Astrocyte (in vitro differentiated cells and primary cell): Measurements from ENCODE around the gene SCNN1B. TPM values are rescaled to one million over a fixed set of nuclear protein-coding genes. Genes with fewer than 3 reads are reported as not detected.

ENCODE experiments used
- DNase-seq: peaks from one replicate; pipeline ENCODE4 v3.0.0-alpha.2; 2010; ENCODE audit warnings: low read depth
- FAIRE-seq: peaks from 2 replicates; lab custom pipeline; 2011; peaks lifted over from hg19 to GRCh38; lab: Jason Lieb, UNC
- H2AFZ ChIP-seq: 2 replicates; pipeline ENCODE4 v1.6.0; 2012; ENCODE audit warnings: low read depth, low read length, inconsistent platforms
- H3K27ac ChIP-seq: 2 replicates; pipeline ENCODE4 v1.5.1; 2011; ENCODE audit warnings: low read depth, low read length, inconsistent platforms
- H3K27me3 ChIP-seq: 2 replicates; pipeline ENCODE4 v1.6.0; 2011; ENCODE audit warnings: low read length, inconsistent platforms; ENCODE audit not compliant: insufficient read depth
- H3K36me3 ChIP-seq: 2 replicates; pipeline ENCODE4 v1.5.1; 2011; ENCODE audit warnings: low read length, inconsistent platforms; ENCODE audit not compliant: insufficient read depth
- H3K4me1 ChIP-seq: 2 replicates; pipeline ENCODE4 v1.5.1; 2011; ENCODE audit warnings: low read length, inconsistent platforms; ENCODE audit not compliant: insufficient read depth
- H3K4me2 ChIP-seq: 2 replicates; pipeline ENCODE4 v1.6.0; 2012; ENCODE audit warnings: low read length, inconsistent platforms
- H3K4me3 ChIP-seq: 2 replicates; pipeline ENCODE4 v1.5.1; 2011; ENCODE audit warnings: low read depth, mild to moderate bottlenecking, low read length, inconsistent platforms; ENCODE audit not compliant: insufficient read depth
- H3K79me2 ChIP-seq: 2 replicates; pipeline ENCODE4 v1.6.0; 2012; ENCODE audit warnings: mild to moderate bottlenecking, low read length, inconsistent platforms; ENCODE audit not compliant: insufficient read depth
- H3K9ac ChIP-seq: 2 replicates; pipeline ENCODE4 v1.6.0; 2012; ENCODE audit warnings: mild to moderate bottlenecking, low read length, inconsistent platforms
- H3K9me3 ChIP-seq: 2 replicates; pipeline ENCODE4 v1.5.1; 2012; ENCODE audit warnings: low read depth, mild to moderate bottlenecking, low read length, inconsistent platforms; ENCODE audit not compliant: insufficient read depth
- H4K20me1 ChIP-seq: 2 replicates; pipeline ENCODE4 v1.6.0; 2012; ENCODE audit warnings: low read length, inconsistent platforms; ENCODE audit not compliant: insufficient read depth
- H3K27ac Mint-ChIP-seq: one replicate; pipeline ENCODE4 v1.8.0; 2021; ENCODE audit warnings: mild to moderate bottlenecking, mixed read lengths; ENCODE audit not compliant: unreplicated experiment
- H3K27me3 Mint-ChIP-seq: one replicate; pipeline ENCODE4 v1.8.0; 2021; ENCODE audit warnings: low read depth, mixed read lengths; ENCODE audit not compliant: unreplicated experiment
- H3K36me3 Mint-ChIP-seq: one replicate; pipeline ENCODE4 v1.8.0; 2021; ENCODE audit warnings: low read depth, mixed read lengths; ENCODE audit not compliant: unreplicated experiment
- H3K4me1 Mint-ChIP-seq: one replicate; pipeline ENCODE4 v1.8.0; 2021; ENCODE audit warnings: low read depth, mixed read lengths; ENCODE audit not compliant: unreplicated experiment
- H3K4me3 Mint-ChIP-seq: one replicate; pipeline ENCODE4 v1.8.0; 2021; ENCODE audit warnings: mild to moderate bottlenecking, moderate library complexity, mixed read lengths; ENCODE audit not compliant: unreplicated experiment
- H3K9me3 Mint-ChIP-seq: one replicate; pipeline ENCODE4 v1.8.0; 2021; ENCODE audit warnings: mild to moderate bottlenecking, mixed read lengths; ENCODE audit not compliant: unreplicated experiment
- EZH2 ChIP-seq: IDR thresholded peaks from 2 replicates; pipeline ENCODE4 v1.6.1; 2012; ENCODE audit warnings: mild to moderate bottlenecking, low read length, inconsistent platforms; ENCODE audit not compliant: insufficient read depth
- total RNA-seq: library from RNA; stranded (reverse); gene quantifications from 2 replicates; pipeline ENCODE4 v1.2.1, GENCODE V29; 2021
- TF ChIP-seq, protein P1 (sequence below): IDR thresholded peaks from 2 replicates; pipeline ENCODE4 v1.5.1; 2011; ENCODE audit warnings: low read depth, mild to moderate bottlenecking, inconsistent platforms, low read length, moderate library complexity; ENCODE audit not compliant: insufficient read depth

The SCNN1B gene
- total RNA-seq, 1 donor from 2014 or later: not detected

DNA sequence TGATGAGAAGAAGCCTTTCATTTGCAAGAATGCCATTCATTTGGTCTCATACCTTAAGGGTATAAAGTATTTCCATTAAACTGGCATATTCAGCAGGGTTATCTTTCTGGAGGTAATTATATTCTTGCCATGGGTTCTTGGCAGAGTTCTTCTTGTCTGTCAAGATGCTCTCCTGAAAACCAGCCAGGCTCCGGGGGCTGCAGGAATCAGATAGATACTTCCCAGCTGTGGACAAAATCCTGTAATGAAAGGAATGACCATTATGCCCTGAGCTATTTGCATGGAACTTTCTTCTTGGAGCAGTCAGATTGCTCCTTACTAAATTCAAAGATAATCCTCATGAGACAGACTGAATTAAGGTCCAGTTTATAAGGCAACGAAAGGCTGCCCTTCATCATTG is 103.9 kb downstream of the SCNN1B start:
- Histone ChIP-seq H3K36me3 (peaks cover 21% of the 10 kb centered on the region), H4K20me1 (peaks cover 8% of the 10 kb centered on the region), H3K4me2 (no peak overlapping the region), H3K9me3 (no peaks in the 10 kb centered on the region), H3K9ac (no peak overlapping the region), H3K79me2 (no peaks in the 10 kb centered on the region), H3K4me1 (peaks cover 14% of the 10 kb centered on the region), H3K27me3 (no peaks in the 10 kb centered on the region), H2AFZ (no peak overlapping the region), H3K4me3 (no peak overlapping the region), H3K27ac (no peak overlapping the region)
- H3K4me1 Mint-ChIP-seq: peaks cover 16% of the 10 kb centered on the region
- peaks cover 29% of the 10 kb centered on the region for H3K36me3 Mint-ChIP-seq
- TF ChIP-seq EZH2: no peak
- TF ChIP-seq, protein P1, sequence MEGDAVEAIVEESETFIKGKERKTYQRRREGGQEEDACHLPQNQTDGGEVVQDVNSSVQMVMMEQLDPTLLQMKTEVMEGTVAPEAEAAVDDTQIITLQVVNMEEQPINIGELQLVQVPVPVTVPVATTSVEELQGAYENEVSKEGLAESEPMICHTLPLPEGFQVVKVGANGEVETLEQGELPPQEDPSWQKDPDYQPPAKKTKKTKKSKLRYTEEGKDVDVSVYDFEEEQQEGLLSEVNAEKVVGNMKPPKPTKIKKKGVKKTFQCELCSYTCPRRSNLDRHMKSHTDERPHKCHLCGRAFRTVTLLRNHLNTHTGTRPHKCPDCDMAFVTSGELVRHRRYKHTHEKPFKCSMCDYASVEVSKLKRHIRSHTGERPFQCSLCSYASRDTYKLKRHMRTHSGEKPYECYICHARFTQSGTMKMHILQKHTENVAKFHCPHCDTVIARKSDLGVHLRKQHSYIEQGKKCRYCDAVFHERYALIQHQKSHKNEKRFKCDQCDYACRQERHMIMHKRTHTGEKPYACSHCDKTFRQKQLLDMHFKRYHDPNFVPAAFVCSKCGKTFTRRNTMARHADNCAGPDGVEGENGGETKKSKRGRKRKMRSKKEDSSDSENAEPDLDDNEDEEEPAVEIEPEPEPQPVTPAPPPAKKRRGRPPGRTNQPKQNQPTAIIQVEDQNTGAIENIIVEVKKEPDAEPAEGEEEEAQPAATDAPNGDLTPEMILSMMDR: no peak
- H3K9me3 Mint-ChIP-seq: no peaks in the 10 kb centered on the region
- no peaks in the 10 kb centered on the region for H3K27me3 Mint-ChIP-seq
- no peak for FAIRE-seq
- H3K27ac Mint-ChIP-seq: no peak overlapping the region
- no peak overlapping the region for H3K4me3 Mint-ChIP-seq
- no peak for DNase-seq

DNA sequence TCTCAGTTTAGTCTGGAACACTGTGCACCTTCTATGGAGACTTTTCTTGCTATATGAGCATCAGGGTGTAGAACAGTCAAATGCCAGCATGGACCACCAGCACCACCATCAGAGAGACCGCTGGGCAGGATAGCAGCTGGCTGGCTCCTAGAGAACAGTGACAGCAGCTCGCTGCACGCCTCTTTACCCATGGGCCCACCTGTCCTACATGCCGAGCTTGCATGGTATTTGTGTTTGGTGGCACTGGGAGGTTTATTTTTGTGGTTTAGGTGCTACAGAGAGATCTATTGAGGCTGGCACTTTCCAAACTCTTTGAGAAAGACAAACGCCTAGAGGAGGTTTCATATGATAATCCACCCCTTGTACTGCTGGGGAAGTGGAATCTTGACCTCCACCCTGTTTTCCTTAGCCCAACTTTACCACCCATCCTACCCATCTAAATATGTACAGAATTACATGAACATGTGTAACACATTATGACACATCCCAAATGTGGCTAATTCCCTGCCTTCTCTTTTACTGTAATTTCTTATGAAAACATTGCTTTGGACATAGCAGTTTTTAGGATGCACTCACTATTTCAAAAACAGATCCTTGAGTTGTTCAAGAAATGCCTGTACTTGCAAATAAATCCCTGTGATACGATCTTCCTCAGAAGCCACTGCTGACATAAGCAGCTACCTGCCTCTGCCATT is 104.6 kb downstream of the SCNN1B start:
- Histone ChIP-seq H3K9ac (no peak overlapping the region), H3K4me3 (no peak overlapping the region), H4K20me1 (peaks cover 8% of the 10 kb centered on the region), H3K4me2 (no peak overlapping the region), H3K9me3 (no peaks in the 10 kb centered on the region), H3K27ac (no peak overlapping the region), H3K36me3 (peaks cover 19% of the 10 kb centered on the region), H3K79me2 (no peaks in the 10 kb centered on the region), H2AFZ (no peak overlapping the region), H3K4me1 (peaks cover 14% of the 10 kb centered on the region), H3K27me3 (no peaks in the 10 kb centered on the region)
- FAIRE-seq: no peak
- no peak for DNase-seq
- Mint-ChIP-seq H3K27ac (no peak overlapping the region), H3K4me1 (peaks cover 16% of the 10 kb centered on the region), H3K27me3 (no peaks in the 10 kb centered on the region), H3K9me3 (no peaks in the 10 kb centered on the region), H3K4me3 (no peak overlapping the region), H3K36me3 (peaks cover 33% of the 10 kb centered on the region)
- TF ChIP-seq, protein P1: no peak
- no peak for TF ChIP-seq EZH2

DNA sequence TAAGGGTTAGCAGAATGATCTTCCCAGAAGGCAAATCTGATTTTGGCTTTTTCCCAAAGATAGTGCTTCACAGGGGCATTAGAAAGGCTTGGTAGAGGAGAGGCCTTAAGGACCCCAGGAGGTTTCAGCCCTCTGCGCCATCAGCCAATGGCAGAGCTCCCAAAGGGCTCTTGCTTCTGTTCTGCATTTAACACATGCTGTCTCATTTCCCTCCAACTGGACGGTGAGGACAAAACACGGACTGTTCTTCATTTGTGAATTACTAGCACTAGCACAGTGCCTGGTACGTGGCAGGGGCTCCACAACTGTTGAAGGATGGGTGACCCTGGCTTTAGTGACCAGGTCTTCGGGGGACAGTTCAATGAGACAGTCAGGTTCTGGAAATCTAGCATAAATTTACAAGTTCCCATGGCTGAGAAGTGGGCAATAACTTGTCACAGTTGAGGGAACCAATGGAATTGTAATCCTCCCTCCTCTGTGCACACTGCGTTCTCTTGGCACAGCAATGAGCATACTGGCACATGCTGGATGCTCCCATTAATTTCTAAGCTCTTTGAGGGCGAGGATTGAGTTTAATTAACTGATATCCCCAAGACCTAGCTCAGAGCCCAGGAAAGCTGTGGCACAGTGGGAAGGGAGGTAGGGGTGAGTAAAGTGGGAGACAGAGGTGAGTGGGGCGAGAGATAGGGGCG is 105.5 kb downstream of the SCNN1B start:
- no peak for DNase-seq
- no peak for FAIRE-seq
- H3K27ac ChIP-seq: no peak overlapping the region
- H3K4me2 ChIP-seq: no peak overlapping the region
- Mint-ChIP-seq H3K9me3 (no peaks in the 10 kb centered on the region), H3K4me3 (no peak overlapping the region), H3K27me3 (no peaks in the 10 kb centered on the region), H3K36me3 (peaks cover 31% of the 10 kb centered on the region), H3K27ac (no peak overlapping the region), H3K4me1 (peaks cover 16% of the 10 kb centered on the region)
- H2AFZ ChIP-seq: no peak overlapping the region
- H3K9ac ChIP-seq: no peak overlapping the region
- H3K4me3 ChIP-seq: no peak overlapping the region
- H3K4me1 ChIP-seq: peaks cover 14% of the 10 kb centered on the region
- TF ChIP-seq, protein P1: no peak
- no peak for TF ChIP-seq EZH2
- no peaks in the 10 kb centered on the region for H3K79me2 ChIP-seq
- H4K20me1 ChIP-seq: peaks cover 8% of the 10 kb centered on the region
- no peaks in the 10 kb centered on the region for H3K27me3 ChIP-seq
- peaks cover 22% of the 10 kb centered on the region for H3K36me3 ChIP-seq
- H3K9me3 ChIP-seq: no peaks in the 10 kb centered on the region
